Kidney glomerular epithelial cell (primary cell): ENCODE data around the gene NPAS2.

Source experiments
- DNase-seq: peaks from one replicate; lab custom pipeline; 2025; lab: John Stamatoyannopoulos, UW

The NPAS2 gene

GRCh38 chr2:100793982-100794381, 26.0 kb upstream of the NPAS2 start:
- no peak for DNase-seq

- no peak for DNase-seq
Observed at GRCh38 chr2:100796499-100797100, 23.3 kb upstream of the NPAS2 start.

- DNase-seq: no peak
Observed at GRCh38 chr2:100799686-100800085, 20.3 kb upstream of the NPAS2 start.

DNA sequence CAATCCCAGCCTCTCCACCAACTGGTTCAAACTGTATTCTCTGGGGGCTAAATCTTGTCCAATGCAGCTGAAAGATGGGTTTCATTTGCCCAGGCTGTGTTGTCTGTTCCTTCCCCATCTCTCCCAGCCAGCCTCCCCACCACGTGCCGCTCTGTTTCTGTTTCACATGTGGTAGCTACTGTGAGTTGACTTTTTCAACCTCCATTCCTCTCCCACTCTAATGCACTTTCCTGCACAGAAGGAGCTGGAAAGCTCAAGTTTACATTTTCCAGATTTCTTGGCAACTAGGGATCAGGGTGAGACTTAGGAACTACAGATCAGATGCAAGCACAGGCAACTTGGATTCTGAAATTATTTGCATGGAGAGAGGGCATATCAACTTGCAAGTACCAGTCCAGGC, 19.0 kb upstream of the NPAS2 start:
- no peak for DNase-seq

DNA sequence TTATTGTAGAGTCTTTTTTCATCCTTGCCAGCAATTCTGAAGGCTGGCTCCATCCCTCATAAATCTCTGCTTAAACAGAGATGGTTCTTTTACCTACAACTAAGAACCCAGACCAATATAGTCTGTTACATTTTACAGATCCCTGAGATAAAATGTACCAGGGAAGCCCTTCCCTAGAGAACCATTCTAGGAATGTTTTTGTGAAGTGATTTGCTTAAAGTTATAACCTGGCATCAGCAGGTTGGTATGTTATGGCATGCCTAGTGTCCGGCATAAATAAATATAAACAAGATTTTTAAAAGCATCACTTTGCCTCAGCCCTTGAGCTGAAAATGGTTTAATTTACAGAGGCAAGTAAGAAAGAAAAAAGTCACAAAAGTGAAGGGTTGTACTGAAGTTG, 18.5 kb upstream of the NPAS2 start:
- peak; percentile 44 for DNase-seq

- no peak for DNase-seq
Observed at GRCh38 chr2:100802066-100802465, 17.9 kb upstream of the NPAS2 start.

- DNase-seq: no peak
Observed at GRCh38 chr2:100803334-100803733, 16.6 kb upstream of the NPAS2 start.

DNA sequence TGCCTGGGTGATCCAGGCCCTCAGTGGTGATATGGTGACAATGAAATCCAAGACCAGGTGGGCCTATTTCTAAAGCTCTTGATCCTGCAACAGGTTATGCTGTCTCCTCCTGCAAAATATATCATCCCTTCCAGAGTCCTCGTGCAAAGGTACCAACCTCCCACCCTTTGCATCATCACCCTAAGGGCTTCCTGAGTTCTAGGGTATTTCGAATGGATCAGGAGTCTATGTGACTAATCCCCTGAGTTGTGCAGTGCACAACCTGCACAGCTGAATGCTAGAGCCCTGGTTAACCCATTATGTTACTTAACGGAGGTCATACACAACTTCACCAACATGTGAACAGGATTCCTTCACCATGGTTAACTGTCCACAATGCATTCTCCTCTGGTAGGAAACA, 13.4 kb upstream of the NPAS2 start:
- no peak for DNase-seq

DNA sequence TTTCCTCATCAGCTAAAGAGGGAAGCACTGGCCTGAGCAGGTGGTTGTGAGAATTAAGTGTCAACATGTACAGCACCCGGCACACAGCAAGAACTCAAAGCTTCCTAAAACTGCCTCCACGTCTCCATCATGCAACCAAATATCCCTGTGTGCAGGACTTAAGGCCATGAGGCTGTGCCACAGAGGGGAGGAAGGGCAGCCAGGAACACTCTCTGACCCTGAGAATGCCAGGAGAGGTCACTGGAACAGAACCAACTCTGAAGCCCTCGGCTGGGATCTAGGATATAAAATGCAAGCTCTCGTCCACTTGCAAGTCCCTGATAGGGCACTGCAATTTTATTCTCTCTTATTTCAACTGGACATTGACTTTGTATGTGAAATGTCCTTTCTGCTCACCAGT, 12.2 kb upstream of the NPAS2 start:
- DNase-seq: no peak

- no peak for DNase-seq
Observed at GRCh38 chr2:100808582-100808981, 11.4 kb upstream of the NPAS2 start.

DNA sequence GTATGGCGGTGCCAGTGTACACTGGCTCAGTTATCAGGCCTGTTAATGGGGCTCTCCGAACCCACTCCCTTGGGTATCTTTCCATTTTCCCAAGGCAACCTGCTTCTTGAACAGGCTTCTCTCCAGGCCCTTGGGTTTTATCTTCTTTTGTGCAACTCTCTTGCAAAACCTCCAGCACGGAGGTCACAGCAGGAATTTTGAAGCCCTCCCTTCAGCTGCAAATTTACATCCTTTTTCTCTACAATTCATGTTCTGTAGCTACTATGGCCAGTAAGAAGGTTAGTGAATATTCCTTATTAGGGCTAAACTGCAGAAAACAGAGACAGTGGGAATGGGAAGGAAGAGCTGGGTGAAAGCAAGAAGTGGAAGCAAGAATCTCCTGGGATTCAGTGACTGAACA, 10.4 kb upstream of the NPAS2 start:
- no peak for DNase-seq

GRCh38 chr2:100810603-100811145, 9.3 kb upstream of the NPAS2 start:
- DNase-seq: no peak

- no peak for DNase-seq
Observed at GRCh38 chr2:100812116-100812515, 7.8 kb upstream of the NPAS2 start.

DNA sequence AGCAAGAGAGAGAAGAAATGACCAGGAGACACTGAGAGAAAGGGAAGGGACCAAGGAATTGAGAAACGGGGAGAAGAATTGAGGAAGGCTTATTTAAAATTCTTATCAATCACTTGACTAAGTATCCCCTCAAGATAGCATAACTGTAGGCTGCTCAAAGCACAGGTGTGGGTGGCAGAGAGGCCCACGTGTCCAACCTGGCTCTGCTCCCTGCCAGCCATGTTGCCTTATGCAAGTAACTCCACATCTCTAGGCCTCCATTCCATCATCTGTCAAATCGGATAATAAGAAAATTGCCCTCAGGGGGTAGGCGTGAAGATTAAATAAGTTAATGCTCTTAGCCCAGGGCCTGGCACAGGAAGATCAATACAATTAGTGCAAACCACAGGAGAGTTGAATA, 7.4 kb upstream of the NPAS2 start:
- no peak for DNase-seq

DNA sequence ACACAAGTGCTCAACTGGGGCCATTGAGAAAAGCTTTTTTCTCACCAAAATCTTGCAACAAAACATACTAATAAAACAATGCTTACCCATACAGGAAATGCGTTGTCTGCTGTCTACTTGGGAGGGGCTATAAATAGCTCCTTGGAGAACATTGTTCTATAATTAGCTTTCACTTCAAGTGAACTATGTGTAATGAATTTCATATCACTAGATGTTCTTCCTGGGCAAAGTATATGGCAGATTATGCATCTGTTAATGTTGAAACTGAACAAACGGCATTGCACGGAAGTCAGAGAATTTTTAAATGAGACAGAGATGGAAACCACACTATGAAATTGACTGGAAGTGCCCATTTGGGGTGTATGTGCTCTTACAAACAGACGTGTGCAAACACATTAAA, 6.4 kb upstream of the NPAS2 start:
- no peak for DNase-seq

GRCh38 chr2:100814043-100814442, 5.9 kb upstream of the NPAS2 start:
- DNase-seq: no peak

- no peak for DNase-seq
Observed at GRCh38 chr2:100814453-100814852, 5.5 kb upstream of the NPAS2 start.

DNA sequence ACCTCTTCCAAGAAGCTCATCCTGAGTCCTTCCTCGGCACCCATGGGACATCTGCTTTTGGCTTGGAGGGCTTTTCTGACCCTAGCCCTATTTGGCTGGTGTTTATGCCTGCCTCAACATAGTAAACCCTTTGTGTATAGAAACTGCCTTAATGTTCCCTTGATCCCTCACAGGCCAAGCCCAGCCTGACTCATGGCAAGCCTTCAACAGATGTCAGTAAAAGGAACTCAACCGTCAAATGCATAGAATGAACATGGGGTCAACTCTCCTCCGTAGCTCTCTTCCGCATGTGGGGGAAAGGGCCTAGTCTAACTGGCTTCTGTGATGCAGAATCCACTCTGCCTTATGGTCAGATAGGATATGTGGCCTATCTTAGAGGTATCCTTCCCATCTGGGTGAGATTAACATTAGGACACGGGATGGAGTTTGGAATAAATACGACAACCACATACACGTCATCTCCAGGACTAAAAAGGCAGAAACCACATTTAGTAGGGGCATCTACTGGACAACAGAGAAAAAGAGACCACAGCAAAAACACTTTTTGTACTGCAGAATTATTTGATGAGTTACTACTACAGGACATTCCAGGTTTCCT, 2.5 kb upstream of the NPAS2 start:
- DNase-seq: no peak

GRCh38 chr2:100818003-100818605, 1.8 kb upstream of the NPAS2 start:
- DNase-seq: no peak

DNA sequence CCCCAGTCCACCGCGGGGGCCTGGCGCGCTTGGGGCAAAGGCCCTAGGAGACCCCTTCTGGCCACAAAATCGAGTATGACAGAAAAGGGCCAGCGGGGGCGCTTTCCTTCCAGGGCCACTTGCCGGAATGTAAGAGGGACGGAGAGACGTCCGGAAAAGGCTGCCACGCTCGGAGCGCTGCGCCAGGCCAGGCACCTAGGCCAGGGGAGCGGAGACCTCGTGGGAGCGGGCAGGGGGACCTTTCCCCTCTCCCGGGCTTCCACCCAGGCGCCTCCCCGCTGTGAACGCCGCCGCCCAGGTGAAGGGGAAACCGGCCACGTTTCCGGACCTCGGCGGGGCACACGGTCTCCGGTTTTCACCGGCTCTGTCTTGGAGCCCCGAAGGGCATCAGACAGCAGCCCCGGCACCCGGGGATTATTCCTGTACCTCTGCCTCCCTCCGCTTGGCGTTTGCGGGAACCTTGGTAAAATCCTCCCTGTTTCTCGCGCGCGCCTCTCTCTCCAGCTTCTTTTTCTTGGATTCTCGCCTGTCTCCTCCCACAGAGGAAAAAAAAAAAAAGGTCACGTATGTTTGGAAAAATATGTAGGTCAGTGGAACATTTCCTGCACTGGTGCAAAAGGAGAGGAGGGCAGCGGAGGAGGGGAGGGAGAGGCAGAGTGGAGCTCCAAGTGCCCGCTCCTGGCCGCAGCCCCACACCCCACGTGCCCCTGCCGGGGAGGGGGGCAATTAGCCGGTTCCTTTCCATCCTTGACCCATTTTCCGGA, 1.2 kb upstream of the NPAS2 start:
- DNase-seq: peak; percentile 33

DNA sequence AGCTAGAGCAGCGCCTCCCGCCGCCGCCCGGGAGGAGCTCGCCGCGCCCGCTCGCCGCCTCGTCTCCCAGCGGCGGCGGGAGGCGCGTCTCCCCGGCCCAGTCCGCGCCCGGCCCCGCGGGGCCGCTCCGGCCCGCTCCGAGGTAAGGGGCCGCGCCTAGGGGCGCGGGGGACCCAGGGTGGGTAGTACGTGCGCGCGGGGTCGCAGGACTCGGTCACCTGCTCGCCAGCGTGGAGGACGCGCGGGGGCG, 259 bp downstream of the NPAS2 start:
- DNase-seq: no peak

- DNase-seq: no peak
Observed at GRCh38 chr2:100820523-100821254, 750 bp downstream of the NPAS2 start.
